SK-N-SH (cell line): ENCODE measurements around the gene TMEM134. TPM values are rescaled to one million over a fixed set of nuclear protein-coding genes. Genes with fewer than 3 reads are reported as not detected.

ENCODE experiments used
- CTCF ChIA-PET: fragments of 300-600, 350-600 bp; formaldehyde crosslinking; extraction: SDS; loops from one replicate; lab custom pipeline; 2021; lab: Yijun Ruan, JAX
- POLR2A ChIA-PET: fragments of 350-600 bp; sonication (Branson Sonifier 250); formaldehyde crosslinking; extraction: SDS; loops from one replicate; lab custom pipeline; 2020; ENCODE audit warnings: antibody characterized with exemption, inconsistent platforms; lab: Yijun Ruan, JAX
- DNase-seq: peaks from one replicate; pipeline ENCODE4 v3.0.0; 2012
- H2AFZ ChIP-seq: fragments of 200-600 bp; sonication (generic); 2 replicates; pipeline ENCODE4 v1.8.1; 2016; ENCODE audit warnings: antibody characterized with exemption, mild to moderate bottlenecking, low read depth
- H3F3A ChIP-seq: fragments of 200-600 bp; sonication (generic); replicated peaks from 2 replicates; pipeline ENCODE3; 2016; ENCODE audit warnings: antibody characterized with exemption, mild to moderate bottlenecking; ENCODE audit not compliant: insufficient read depth
- H3K27ac ChIP-seq, 2 experiments: fragments of 200-500 bp in 1 of 2; fragments of 200-600 bp in 1 of 2; sonication (Bioruptor generic) in 1 of 2; sonication (generic), shearing (Covaris generic) in 1 of 2; 2 replicates each; pipeline versions ENCODE4 v1.5.1 to v1.6.1; 2014 to 2016; ENCODE audit warnings: low read depth in 2 of 2, inconsistent platforms in 1 of 2, low read length in 1 of 2, mild to moderate bottlenecking in 1 of 2, mixed read lengths in 1 of 2
- H3K27me3 ChIP-seq: fragments of 200-600 bp; sonication (generic), shearing (Covaris generic); 2 replicates; pipeline ENCODE4 v1.6.1; 2016; ENCODE audit warnings: mixed run types; ENCODE audit not compliant: insufficient read depth
- H3K36me3 ChIP-seq, 2 experiments: fragments of 200-500 bp in 1 of 2; fragments of 200-600 bp in 1 of 2; sonication (Bioruptor generic) in 1 of 2; sonication (generic) in 1 of 2; replicated peaks in 1 of 2; 2 replicates each; pipeline versions ENCODE3 to v1.5.1; 2014 to 2016; ENCODE audit warnings: low read length in 1 of 2, mild to moderate bottlenecking in 1 of 2; ENCODE audit not compliant: insufficient read depth in 2 of 2, control insufficient read depth in 1 of 2
- H3K4me1 ChIP-seq, 2 experiments: fragments of 200-500 bp in 1 of 2; fragments of 200-600 bp in 1 of 2; sonication (Bioruptor generic) in 1 of 2; sonication (generic), shearing (Covaris generic) in 1 of 2; 2 replicates each; pipeline versions ENCODE4 v1.5.1 to v1.6.1; 2014 to 2016; ENCODE audit warnings: low read depth in 1 of 2, low read length in 1 of 2, mixed run types in 1 of 2; ENCODE audit not compliant: insufficient read depth in 2 of 2, control insufficient read depth in 1 of 2
- H3K4me2 ChIP-seq: fragments of 200-600 bp; sonication (generic), shearing (Covaris generic); 2 replicates; pipeline ENCODE4 v1.6.1; 2017; ENCODE audit warnings: mixed run types
- H3K4me3 ChIP-seq, 2 experiments: fragments of 200-500 bp in 1 of 2; fragments of 200-600 bp in 1 of 2; sonication (Bioruptor generic) in 1 of 2; sonication (generic), shearing (Covaris generic) in 1 of 2; 2 replicates each; pipeline versions ENCODE4 v1.5.1 to v1.8.1; 2014 to 2016; ENCODE audit warnings: low read depth in 2 of 2, inconsistent platforms in 1 of 2, low read length in 1 of 2, mild to moderate bottlenecking in 1 of 2, mixed read lengths in 1 of 2, moderate library complexity in 1 of 2
- H3K79me2 ChIP-seq: fragments of 200-600 bp; sonication (generic); 2 replicates; pipeline ENCODE4 v1.8.1; 2017; ENCODE audit warnings: mild to moderate bottlenecking; ENCODE audit not compliant: insufficient read depth
- H3K9ac ChIP-seq: fragments of 200-600 bp; sonication (generic); 2 replicates; pipeline ENCODE4 v1.6.1; 2017; ENCODE audit warnings: mixed run types
- H3K9me2 ChIP-seq: fragments of 200-600 bp; sonication (generic); 2 replicates; pipeline ENCODE4 v1.6.1; 2017; ENCODE audit warnings: mixed run types
- H3K9me3 ChIP-seq: fragments of 200-600 bp; sonication (generic); 2 replicates; pipeline ENCODE4 v1.6.1; 2017; ENCODE audit warnings: mixed run types, mild to moderate bottlenecking, moderate library complexity
- H4K20me1 ChIP-seq: fragments of 200-600 bp; sonication (generic); 2 replicates; pipeline ENCODE4 v1.6.1; 2017; ENCODE audit warnings: mild to moderate bottlenecking, mixed run types; ENCODE audit not compliant: insufficient read depth
- CHD2 ChIP-seq: fragments of 150-350 bp; IDR thresholded peaks from 2 replicates; pipeline ENCODE4 v1.6.1; 2018; ENCODE audit warnings: low read length; ENCODE audit not compliant: partially characterized antibody
- ELF1 ChIP-seq: IDR thresholded peaks from 2 replicates; pipeline ENCODE4 v1.4.0; 2012
- EP300 ChIP-seq, 2 experiments: IDR thresholded peaks; 2 replicates each; pipeline versions ENCODE4 v1.4.0 to v1.6.1; 2012; ENCODE audit warnings: borderline replicate concordance in 1 of 2, low read depth in 1 of 2, low read length in 1 of 2
- EZH2phosphoT487 ChIP-seq: fragments of 200-600 bp; sonication (generic); IDR thresholded peaks from 2 replicates; pipeline ENCODE4 v1.6.1; 2017; ENCODE audit warnings: low read depth, mixed run types, mild to moderate bottlenecking, antibody characterized with exemption, moderate library complexity, borderline replicate concordance
- GABPA ChIP-seq: IDR thresholded peaks from 2 replicates; pipeline ENCODE4 v1.4.0; 2012; ENCODE audit warnings: low read depth, mild to moderate bottlenecking
- MEF2A ChIP-seq: IDR thresholded peaks from 2 replicates; pipeline ENCODE4 v1.4.0; 2012; ENCODE audit warnings: low read depth, borderline replicate concordance
- MXI1 ChIP-seq: IDR thresholded peaks from 2 replicates; pipeline ENCODE4 v1.6.1; 2012; ENCODE audit warnings: mild to moderate bottlenecking, low read depth, low read length, improper control_type of control experiment
- NRF1 ChIP-seq: IDR thresholded peaks from 2 replicates; pipeline ENCODE4 v1.6.1; 2012; ENCODE audit warnings: low read depth, mild to moderate bottlenecking, low read length
- RAD21 ChIP-seq: IDR thresholded peaks from 2 replicates; pipeline ENCODE4 v1.6.1; 2012; ENCODE audit warnings: mild to moderate bottlenecking, low read length
- RCOR1 ChIP-seq: fragments of 150-350 bp; IDR thresholded peaks from 2 replicates; pipeline ENCODE4 v1.6.1; 2017; ENCODE audit warnings: antibody characterized with exemption, low read length
- RFX5 ChIP-seq: IDR thresholded peaks from 2 replicates; pipeline ENCODE4 v1.6.1; 2012; ENCODE audit warnings: mild to moderate bottlenecking, improper control_type of control experiment, low read length
- SMC3 ChIP-seq: IDR thresholded peaks from 2 replicates; pipeline ENCODE4 v1.6.1; 2012; ENCODE audit warnings: low read depth, low read length, improper control_type of control experiment
- YY1 ChIP-seq: IDR thresholded peaks from 2 replicates; pipeline ENCODE4 v1.4.0; 2012; ENCODE audit warnings: low read depth, mild to moderate bottlenecking
- WGBS: methylation state at CpG from one replicate; pipeline ENCODE4 v1.1.6; 2017; ENCODE audit warnings: low lambda C conversion rate; 5-methylcytosine and 5-hydroxymethylcytosine counted together
- polyA plus RNA-seq, 3 experiments: library from polyadenylated mRNA; depleted of rRNA; stranded (reverse); fragments of >200 nt; gene quantifications; 2 replicates each; pipeline ENCODE4 v1.2.3, GENCODE V29; 2012
- TF ChIP-seq, protein P1 (sequence below): IDR thresholded peaks from 2 replicates; pipeline ENCODE4 v1.6.1; 2012; ENCODE audit warnings: mild to moderate bottlenecking, low read depth, low read length, moderate library complexity
- TF ChIP-seq, protein P2 (sequence below): IDR thresholded peaks from 2 replicates; pipeline ENCODE4 v1.4.0; 2012; ENCODE audit warnings: low read depth, borderline replicate concordance

Gene TMEM134
- polyA plus RNA-seq, 1 of the 3 experiments (the other 2 are of a cell fraction): 132 TPM

DNA sequence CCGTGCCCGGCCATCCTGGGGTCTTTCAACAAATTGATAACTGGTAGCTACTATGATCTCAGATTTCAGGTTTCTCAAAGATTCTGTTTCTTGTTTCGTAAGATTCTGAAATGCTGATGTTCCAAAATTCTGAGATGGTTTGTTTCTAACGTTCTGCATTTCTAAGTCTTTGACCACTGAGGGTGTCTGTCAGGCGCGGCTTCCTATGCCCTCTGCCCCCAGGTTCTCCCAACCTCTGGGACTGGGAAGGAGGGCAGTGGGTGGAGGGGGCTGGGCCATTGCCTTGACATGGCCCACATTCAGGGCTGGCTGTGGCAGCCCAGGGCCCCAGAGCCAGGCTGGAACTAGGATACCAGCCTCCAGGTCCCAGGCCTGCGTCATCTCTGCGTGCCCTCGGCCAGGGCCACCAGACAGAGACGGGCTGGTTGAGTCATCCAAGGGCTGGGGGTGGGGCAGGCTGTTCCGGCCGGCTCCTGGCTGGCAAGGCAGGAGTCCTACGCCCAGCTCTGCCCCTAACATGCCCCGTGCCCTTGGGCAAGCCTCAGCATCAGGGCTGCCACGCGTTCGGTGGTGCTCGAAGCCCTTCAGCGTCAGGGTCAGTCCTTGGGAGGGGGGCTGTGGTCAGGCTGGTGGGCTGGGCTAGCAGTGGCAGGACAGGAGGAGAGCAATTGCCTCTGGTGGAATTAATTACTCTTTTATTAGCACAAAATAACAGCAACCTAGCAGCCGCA is 5.2 kb downstream of the TMEM134 start (continued):
- TF ChIP-seq SMC3 (no peak), GABPA (no peak), NRF1 (no peak)
- TF ChIP-seq, protein P1, sequence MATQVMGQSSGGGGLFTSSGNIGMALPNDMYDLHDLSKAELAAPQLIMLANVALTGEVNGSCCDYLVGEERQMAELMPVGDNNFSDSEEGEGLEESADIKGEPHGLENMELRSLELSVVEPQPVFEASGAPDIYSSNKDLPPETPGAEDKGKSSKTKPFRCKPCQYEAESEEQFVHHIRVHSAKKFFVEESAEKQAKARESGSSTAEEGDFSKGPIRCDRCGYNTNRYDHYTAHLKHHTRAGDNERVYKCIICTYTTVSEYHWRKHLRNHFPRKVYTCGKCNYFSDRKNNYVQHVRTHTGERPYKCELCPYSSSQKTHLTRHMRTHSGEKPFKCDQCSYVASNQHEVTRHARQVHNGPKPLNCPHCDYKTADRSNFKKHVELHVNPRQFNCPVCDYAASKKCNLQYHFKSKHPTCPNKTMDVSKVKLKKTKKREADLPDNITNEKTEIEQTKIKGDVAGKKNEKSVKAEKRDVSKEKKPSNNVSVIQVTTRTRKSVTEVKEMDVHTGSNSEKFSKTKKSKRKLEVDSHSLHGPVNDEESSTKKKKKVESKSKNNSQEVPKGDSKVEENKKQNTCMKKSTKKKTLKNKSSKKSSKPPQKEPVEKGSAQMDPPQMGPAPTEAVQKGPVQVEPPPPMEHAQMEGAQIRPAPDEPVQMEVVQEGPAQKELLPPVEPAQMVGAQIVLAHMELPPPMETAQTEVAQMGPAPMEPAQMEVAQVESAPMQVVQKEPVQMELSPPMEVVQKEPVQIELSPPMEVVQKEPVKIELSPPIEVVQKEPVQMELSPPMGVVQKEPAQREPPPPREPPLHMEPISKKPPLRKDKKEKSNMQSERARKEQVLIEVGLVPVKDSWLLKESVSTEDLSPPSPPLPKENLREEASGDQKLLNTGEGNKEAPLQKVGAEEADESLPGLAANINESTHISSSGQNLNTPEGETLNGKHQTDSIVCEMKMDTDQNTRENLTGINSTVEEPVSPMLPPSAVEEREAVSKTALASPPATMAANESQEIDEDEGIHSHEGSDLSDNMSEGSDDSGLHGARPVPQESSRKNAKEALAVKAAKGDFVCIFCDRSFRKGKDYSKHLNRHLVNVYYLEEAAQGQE: no peak
- TF ChIP-seq, protein P2, sequence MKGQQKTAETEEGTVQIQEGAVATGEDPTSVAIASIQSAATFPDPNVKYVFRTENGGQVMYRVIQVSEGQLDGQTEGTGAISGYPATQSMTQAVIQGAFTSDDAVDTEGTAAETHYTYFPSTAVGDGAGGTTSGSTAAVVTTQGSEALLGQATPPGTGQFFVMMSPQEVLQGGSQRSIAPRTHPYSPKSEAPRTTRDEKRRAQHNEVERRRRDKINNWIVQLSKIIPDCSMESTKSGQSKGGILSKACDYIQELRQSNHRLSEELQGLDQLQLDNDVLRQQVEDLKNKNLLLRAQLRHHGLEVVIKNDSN: no peak

DNA sequence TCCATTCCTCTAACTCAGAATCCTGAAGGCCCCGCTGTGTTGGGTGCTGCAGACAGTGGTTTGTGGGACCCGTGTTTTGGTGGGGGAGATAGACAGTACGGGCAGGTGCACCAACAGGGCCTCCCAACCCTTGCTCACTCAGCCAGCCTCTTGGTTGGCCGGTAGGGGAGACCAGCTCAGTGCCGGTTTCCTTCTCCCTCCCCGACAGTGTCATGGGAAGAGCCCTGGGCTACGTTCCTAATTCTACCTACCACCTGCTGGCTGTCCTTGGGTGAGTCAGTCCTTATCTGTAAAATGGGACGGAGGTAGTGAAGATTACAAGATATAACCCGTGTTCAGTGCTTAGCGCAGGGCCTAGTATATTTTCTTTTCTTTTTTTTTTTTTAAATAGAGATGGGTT is 5.9 kb downstream of the TMEM134 start:
- H3K36me3 ChIP-seq: no peaks in the 10 kb centered on the region
- CTCF ChIA-PET: no interaction called here
- DNase-seq: no peak
- H3K4me3 ChIP-seq: no peak overlapping the region
- H2AFZ ChIP-seq: no peak overlapping the region
- H3K9ac ChIP-seq: no peak overlapping the region
- TF ChIP-seq RAD21: no peak
- no peak for TF ChIP-seq MEF2A
- TF ChIP-seq RCOR1: no peak
- TF ChIP-seq CHD2: no peak
- no peak for TF ChIP-seq YY1
- TF ChIP-seq ELF1: no peak
- TF ChIP-seq RFX5: no peak
- no peak for TF ChIP-seq MXI1
- TF ChIP-seq, protein P1: no peak
- no peak for TF ChIP-seq EZH2phosphoT487
- no peak for TF ChIP-seq EP300 (IDR thresholded peaks at IDR 0.05; ENCODE audit: borderline replicate concordance in 1 of 2, low read depth in 1 of 2, low read length in 1 of 2)
- TF ChIP-seq GABPA: no peak
- TF ChIP-seq, all 33 proteins: peak for 0
- peaks cover 9 to 28% of the 10 kb centered on the region in 2 experiments; a peak in 2 of 4 replicates for H3K4me1 ChIP-seq
- peaks cover 1% of the 10 kb centered on the region; the same call in 1 of the 2 replicates for H3K79me2 ChIP-seq
- no peaks in the 10 kb centered on the region for H3K9me2 ChIP-seq
- H3K27me3 ChIP-seq: no peaks in the 10 kb centered on the region
- peak overlapping the region in 1 of 2 experiments; percentile 61; a peak in 2 of 4 replicates for H3K27ac ChIP-seq
- POLR2A ChIA-PET: no interaction called here
- 97% methylated on average over 6 of the region's 10 CpGs for WGBS
- no peaks in the 10 kb centered on the region for H4K20me1 ChIP-seq
- no peaks in the 10 kb centered on the region for H3K9me3 ChIP-seq
- no peak overlapping the region for H3K4me2 ChIP-seq
- H3F3A ChIP-seq: peaks cover 18% of the 10 kb centered on the region
